ENCODE results near the gene PROSER3. TPM values are rescaled to one million over a fixed set of nuclear protein-coding genes. Genes with fewer than 3 reads are reported as not detected.

The PROSER3 gene
- total and polyA plus RNA-seq, 9 of the 15 experiments (the other 6 are each of a cell fraction or from before 2014, with no cell fraction given), result 1.0 to 39.5 (median 5.1) TPM

GRCh38 chr19:35789978-35790944 lies 32.3 kb downstream of the PROSER3 start:
- H3K4me3 ChIP-seq, result no peak overlapping the region
- peaks cover 0 to 53% of the 10 kb centered on the region in 2 experiments; a peak in 3 of 5 replicates for H3K4me1 ChIP-seq (replicated peaks in 1 of 2; ENCODE audit: control insufficient read depth in 2 of 2, insufficient read depth in 2 of 2, low read length in 2 of 2)
- H2AFZ ChIP-seq (ENCODE audit: low read depth, low read length), result no peak overlapping the region
- ATAC-seq (no peak), DNase-seq (ENCODE audit: extremely low read depth in 1 of 4, low spot score in 3 of 4) (no peak), FAIRE-seq (no peak)
- H3K4me2 ChIP-seq (ENCODE audit: insufficient read depth, low read length), result no peak overlapping the region
- 39% methylated on average over 12 of the region's 19 CpGs for WGBS (ENCODE audit: insufficient coverage, low coverage, missing lambda C conversion rate)
- H3K79me2 ChIP-seq (ENCODE audit: control insufficient read depth, insufficient read depth, low read length), result no peaks in the 10 kb centered on the region
- H3K27ac ChIP-seq (ENCODE audit: extremely low read depth, low read depth, low read length), result no peak overlapping the region
- H3K27me3 ChIP-seq (ENCODE audit: control insufficient read depth in 2 of 2, insufficient read depth in 2 of 2, low read length in 2 of 2), result no peaks in the 10 kb centered on the region; a peak in 1 of 5 replicates
- ChIA-PET POLR2A (interaction anchor here (0.5 to 0.6 kb wide), 2 partner anchors 14 to 208 kb away, joined by 3 read pairs; no protein-coding TSS in a partner anchor), CTCF (ENCODE audit: low intra/inter-chr PET ratio) (no interaction called here)
- H3K9ac ChIP-seq (ENCODE audit: insufficient read depth in 1 of 2, low read depth in 2 of 2, low read length in 2 of 2), result peak overlapping the region in 1 of 2 experiments; percentile 48; a peak in 1 of 4 replicates
- no peaks in the 10 kb centered on the region for H4K20me1 ChIP-seq (replicated peaks; ENCODE audit: control insufficient read depth, insufficient read depth, low read length)
- no peaks in the 10 kb centered on the region for H3K9me3 ChIP-seq (replicated peaks; ENCODE audit: control insufficient read depth, insufficient read depth, low read depth, low read length)
- H3K36me3 ChIP-seq (ENCODE audit: control insufficient read depth, insufficient read depth, low read length), result no peaks in the 10 kb centered on the region
- no peaks in the 10 kb centered on the region for H3K9me1 ChIP-seq (ENCODE audit: control insufficient read depth, insufficient read depth, low read length)
- 0 out of 2 replicates have a peak, but pooled peaks have one; percentile 22 for TF ChIP-seq ZFX (CRISPR knock-in tag; IDR thresholded peaks at IDR 0.05)
- no peak for TF ChIP-seq TAF15 (IDR thresholded peaks at IDR 0.05; ENCODE audit: low read depth, low read length)
- no peak for TF ChIP-seq MYNN (IDR thresholded peaks at IDR 0.05)
- TF ChIP-seq MYNN (CRISPR knock-in tag; IDR thresholded peaks at IDR 0.05), result no peak
- no peak for TF ChIP-seq ZBTB9 (CRISPR knock-in tag; IDR thresholded peaks at IDR 0.05)
- in situ Hi-C loops (cut with MboI) (no loop called here), intact Hi-C loops (cut with micrococcal nuclease) (no loop called here)
- BruUV-seq (replicated peaks), result no TSS peak

All from K562 (cell line).